HG02798 (cell line): Measurements from ENCODE around the gene PLEKHH3.
A peak's percentile ranks its signal among the peaks of the same experiment; 100 is the strongest.
"Not testable (repeated sequence)": the region's sequence is repeated elsewhere in the genome, so short reads cannot be mapped to it uniquely, and the experiment has no call there.

Source experiments
- ATAC-seq: cut with Tn5 transposase; IDR thresholded peaks from one replicate; pipeline ENCODE4 v1.9.1; 2021; ENCODE audit warnings: mild to moderate bottlenecking; ENCODE audit not compliant: unreplicated experiment, poor library complexity

Gene PLEKHH3

GRCh38 chr17:42673266-42673884 lies 3.4 kb downstream of the PLEKHH3 start:
- ATAC-seq: no peak

- no peak for ATAC-seq
Observed at GRCh38 chr17:42672038-42672437, 4.8 kb downstream of the PLEKHH3 start.

DNA sequence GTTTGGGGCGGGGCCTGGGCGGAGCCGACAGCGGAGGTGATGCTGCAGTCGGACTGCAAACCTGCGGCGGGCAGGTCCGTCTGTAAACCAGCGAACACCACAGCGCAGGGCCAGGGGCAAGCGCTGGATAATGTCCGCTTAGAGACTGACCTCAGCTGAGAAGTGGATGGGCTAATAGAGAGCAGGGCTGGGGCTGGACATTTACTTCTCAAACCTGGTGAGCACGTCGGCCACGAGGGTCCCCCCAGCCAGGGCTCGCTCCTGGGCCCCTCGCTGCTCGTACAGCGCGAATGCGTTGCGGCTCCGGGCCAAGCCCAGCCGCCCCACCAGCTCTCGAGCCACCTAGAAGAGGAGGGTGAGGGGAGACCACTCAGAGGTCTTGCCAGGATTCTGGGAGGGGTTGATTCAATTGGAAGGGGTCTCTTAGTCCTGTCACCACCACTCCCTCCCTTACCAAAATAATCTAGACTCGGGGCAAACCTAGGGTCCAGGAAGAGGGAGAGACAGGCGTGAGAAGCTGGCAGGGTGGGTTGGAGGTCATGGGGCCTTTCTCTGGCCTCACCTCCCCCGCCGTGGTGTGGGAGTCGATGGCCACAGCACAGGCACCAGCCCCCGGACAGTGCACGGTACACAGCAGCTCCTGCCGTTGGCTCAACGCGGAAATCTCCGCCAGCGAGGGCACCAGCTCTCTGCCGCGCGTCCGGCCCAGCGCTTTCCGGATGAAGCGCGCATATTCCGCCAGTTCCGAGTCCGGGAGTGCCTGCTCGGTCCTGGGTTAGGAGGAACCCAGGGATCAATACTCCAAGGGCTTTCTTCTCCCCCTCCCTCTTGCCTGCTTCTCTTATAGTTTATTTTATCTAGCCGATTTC lies 5.8 kb downstream of the PLEKHH3 start:
- ATAC-seq: no peak

DNA sequence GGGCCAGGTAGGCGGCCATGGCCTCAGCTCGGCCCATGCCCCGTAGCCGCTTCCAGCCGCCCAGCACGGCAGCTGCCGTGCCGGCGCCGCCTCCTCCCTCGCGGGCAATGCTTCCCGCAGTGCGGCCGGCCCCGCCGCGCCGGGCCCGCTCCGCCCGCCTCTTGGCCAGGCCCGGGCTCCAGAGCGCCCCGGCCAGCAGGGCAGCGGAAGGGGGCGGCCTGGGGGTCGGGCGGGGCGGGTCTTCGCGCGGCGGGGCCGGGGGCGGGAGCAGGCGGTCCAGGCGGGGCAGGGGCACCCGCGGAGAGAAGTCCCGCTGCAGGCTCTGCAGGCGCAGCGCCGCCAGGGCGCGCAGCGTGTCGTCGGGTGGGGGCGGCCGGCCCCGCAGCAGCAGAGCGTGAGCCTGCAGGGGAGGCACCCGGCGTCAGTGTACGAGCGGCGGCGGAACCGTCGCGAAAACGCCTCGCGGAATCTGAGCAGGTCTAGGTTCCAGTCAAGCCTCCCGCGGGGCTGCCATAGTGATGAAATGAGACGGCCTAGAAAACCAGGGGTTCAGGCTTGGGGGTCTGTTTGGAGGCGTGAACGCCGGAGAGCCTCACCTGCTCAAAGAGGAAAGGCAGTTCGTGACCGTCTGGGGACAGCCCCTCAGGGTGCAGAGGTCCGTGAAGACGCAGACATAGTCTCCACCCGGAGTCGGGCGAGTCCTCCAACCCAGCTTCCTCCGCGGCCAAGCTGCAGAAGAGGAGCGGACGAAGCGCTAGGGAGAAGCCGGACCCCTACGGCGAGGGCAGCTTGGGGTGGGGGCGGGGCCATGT lies 6.6 kb downstream of the PLEKHH3 start:
- no peak for ATAC-seq

- no peak for ATAC-seq
Observed at GRCh38 chr17:42669705-42669976, 7.2 kb downstream of the PLEKHH3 start.

- ATAC-seq: no peak
Observed at GRCh38 chr17:42667088-42667951, 9.5 kb downstream of the PLEKHH3 start.

DNA sequence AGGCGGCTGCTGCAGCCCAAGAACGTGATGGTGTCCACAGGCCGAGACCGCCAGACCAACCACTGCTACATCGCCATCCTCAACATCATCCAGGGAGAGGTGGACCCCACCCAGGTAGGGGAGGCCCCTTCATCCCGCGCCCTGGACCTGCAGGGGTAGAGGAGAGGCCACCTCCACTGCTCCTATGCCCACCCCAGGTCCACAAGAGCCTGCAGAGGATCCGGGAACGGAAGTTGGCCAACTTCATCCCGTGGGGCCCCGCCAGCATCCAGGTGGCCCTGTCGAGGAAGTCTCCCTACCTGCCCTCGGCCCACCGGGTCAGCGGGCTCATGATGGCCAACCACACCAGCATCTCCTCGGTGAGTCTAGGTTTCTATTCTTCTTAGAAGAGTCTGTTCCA lies 10.7 kb downstream of the PLEKHH3 start:
- ATAC-seq: not testable (repeated sequence)

DNA sequence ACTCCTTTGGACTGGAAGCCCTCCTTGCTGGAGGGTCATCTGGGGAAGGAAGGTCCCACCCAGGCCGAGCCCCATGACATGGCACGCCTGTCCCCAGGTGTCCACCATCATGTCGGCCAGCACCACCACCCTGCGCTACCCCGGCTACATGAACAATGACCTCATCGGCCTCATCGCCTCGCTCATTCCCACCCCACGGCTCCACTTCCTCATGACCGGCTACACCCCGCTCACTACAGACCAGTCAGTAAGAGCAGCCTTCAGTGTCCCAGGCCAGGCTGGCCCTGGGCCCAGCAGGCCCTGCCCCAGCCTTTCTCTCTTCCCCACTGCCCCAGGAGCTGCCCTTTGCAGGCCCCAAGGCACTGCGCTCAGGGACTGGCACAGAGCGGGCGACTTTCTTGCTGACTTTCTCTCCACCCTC lies 11.2 kb downstream of the PLEKHH3 start:
- no peak for ATAC-seq

GRCh38 chr17:42660692-42661345 lies 16.0 kb downstream of the PLEKHH3 start:
- no peak for ATAC-seq

- not testable (repeated sequence) for ATAC-seq
Observed at GRCh38 chr17:42659932-42660274, 16.9 kb downstream of the PLEKHH3 start.

DNA sequence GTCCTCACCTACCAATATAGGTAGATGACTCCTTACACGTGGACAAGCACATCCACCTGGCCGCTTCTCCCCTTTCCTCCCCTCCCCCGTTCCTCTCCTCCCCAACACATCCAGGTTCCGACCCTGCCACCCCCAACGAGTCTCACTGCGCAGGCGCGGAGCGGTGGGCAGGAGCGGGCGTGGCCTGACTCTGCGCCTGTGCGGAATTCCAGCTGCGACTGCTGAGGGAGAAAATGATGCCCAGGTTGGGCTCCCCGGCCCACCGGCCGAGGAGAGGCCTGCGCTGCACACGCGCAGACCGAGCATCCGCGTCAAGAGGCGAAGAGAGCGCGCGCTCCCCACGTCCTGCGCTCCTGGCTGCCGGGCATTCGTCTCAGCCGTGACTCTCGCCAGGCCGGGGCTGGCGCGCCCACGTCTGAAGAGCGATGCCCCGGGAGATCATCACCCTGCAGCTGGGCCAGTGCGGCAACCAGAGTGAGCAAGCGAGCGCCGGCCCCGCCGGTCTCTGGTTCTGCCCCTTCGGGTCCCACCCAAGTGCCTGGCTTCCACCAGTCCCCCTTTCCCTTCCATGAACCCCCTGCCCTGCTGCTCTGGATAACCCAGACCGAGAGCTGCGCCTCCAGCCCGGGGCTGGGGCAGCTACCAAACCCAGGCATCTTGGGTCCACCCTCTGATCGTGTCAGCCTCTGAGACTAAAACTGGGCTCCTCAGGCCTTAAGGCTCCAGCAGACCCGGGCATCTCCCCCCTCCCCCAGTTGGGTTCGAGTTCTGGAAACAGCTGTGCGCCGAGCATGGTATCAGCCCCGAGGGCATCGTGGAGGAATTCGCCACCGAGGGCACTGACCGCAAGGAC lies 17.5 kb downstream of the PLEKHH3 start, which contains the start of gene TUBG2:
TSS of gene TUBG2 (plus strand) at position 206 of the 853 bp plus-strand sequence. CDS start at position 426, 220 bp downstream.
- ATAC-seq: peak; percentile 66

GRCh38 chr17:42657824-42658588 lies 18.8 kb downstream of the PLEKHH3 start:
- ATAC-seq: no peak

GRCh38 chr17:42655528-42655927 lies 21.3 kb downstream of the PLEKHH3 start:
- ATAC-seq: no peak

- ATAC-seq: no peak
Observed at GRCh38 chr17:42653179-42654124, 23.3 kb downstream of the PLEKHH3 start.

GRCh38 chr17:42651392-42651791 lies 25.4 kb downstream of the PLEKHH3 start:
- no peak for ATAC-seq

DNA sequence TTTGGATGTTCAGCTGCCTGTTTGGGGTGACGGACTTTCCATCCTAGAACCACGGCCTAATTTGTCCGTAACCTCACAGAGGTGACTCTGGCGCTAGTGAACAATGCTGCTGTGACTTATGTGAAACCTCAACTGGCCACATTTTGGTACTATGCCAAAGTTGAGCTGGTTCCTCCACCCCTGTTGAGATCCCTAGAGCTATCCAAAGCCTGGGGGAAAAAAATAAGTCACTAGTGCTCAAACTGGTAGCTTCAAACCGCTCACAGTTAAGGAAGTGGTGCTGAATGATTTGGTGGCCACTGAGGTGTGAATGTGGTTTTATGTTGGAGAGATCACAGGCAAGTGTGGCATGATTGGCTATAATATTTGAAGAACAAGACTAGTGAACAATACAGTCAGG lies 29.0 kb downstream of the PLEKHH3 start:
- no peak for ATAC-seq

- no peak for ATAC-seq
Observed at GRCh38 chr17:42642336-42642735, 34.5 kb downstream of the PLEKHH3 start.
